Fibroblast of villous mesenchyme (primary cell): ENCODE results near the gene SCARB1. TPM values are rescaled to one million over a fixed set of nuclear protein-coding genes. Genes with fewer than 3 reads are reported as not detected.

Experiments
- DNase-seq: peaks from one replicate; pipeline ENCODE4 v3.0.0-alpha.2; 2010; ENCODE audit warnings: low read depth
- H3K4me3 ChIP-seq: 2 replicates; pipeline ENCODE4 v1.5.1; 2011; ENCODE audit warnings: low read depth, mild to moderate bottlenecking, low read length
- total RNA-seq: library from RNA; depleted of rRNA; stranded (reverse); fragments of >200 nt; gene quantifications from 2 replicates; pipeline ENCODE4 v1.2.3, GENCODE V29; 2012
- TF ChIP-seq, protein P1 (sequence below): IDR thresholded peaks from 2 replicates; pipeline ENCODE4 v1.5.1; 2012; ENCODE audit warnings: low read depth, mild to moderate bottlenecking, low read length; ENCODE audit not compliant: insufficient read depth

The SCARB1 gene
- total RNA-seq, 1 donor = 28.5 TPM

DNA sequence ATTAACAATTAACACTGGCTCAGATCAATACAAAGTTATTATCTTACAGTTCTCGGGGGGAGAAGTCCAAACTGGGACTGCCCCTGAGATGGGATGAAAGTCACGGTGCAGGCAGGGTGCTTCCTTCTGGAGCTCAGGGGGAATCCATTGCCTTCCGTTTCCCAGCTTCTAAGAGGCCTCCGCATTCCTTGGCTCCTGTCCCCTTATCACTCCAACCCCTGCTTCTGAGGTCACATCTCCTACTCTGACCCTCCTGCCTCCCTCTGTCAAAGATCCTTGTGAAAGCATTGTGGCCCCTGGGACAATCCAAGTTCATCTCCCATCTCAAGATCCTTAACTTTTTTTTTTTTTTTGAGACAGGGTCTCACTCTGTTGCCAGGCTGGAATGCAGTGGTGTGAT, 30.8 kb downstream of the SCARB1 start:
- no peak overlapping the region for H3K4me3 ChIP-seq
- TF ChIP-seq, protein P1, sequence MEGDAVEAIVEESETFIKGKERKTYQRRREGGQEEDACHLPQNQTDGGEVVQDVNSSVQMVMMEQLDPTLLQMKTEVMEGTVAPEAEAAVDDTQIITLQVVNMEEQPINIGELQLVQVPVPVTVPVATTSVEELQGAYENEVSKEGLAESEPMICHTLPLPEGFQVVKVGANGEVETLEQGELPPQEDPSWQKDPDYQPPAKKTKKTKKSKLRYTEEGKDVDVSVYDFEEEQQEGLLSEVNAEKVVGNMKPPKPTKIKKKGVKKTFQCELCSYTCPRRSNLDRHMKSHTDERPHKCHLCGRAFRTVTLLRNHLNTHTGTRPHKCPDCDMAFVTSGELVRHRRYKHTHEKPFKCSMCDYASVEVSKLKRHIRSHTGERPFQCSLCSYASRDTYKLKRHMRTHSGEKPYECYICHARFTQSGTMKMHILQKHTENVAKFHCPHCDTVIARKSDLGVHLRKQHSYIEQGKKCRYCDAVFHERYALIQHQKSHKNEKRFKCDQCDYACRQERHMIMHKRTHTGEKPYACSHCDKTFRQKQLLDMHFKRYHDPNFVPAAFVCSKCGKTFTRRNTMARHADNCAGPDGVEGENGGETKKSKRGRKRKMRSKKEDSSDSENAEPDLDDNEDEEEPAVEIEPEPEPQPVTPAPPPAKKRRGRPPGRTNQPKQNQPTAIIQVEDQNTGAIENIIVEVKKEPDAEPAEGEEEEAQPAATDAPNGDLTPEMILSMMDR = no peak
- DNase-seq = no peak

DNA sequence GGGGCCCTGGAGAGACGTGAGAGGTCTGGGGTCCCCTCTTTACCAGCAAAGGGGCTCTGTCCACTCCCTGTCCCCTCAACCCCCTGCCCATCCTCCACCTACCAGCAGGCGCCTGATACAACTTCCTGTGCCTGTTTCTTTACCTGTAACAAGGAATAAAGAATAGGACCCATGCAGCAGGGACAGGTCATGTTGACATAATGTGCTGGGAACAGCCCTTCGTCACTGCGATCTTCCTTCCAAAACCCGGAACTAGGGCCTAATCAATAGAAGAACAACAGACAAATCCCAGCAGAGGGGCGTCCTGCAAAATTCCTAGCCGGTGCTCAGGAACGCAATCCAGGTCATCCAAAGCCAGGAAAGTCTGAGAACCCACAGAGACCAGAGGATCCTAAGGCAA, 32.1 kb downstream of the SCARB1 start:
- TF ChIP-seq, protein P1 = no peak
- no peak for DNase-seq
- no peak overlapping the region for H3K4me3 ChIP-seq

DNA sequence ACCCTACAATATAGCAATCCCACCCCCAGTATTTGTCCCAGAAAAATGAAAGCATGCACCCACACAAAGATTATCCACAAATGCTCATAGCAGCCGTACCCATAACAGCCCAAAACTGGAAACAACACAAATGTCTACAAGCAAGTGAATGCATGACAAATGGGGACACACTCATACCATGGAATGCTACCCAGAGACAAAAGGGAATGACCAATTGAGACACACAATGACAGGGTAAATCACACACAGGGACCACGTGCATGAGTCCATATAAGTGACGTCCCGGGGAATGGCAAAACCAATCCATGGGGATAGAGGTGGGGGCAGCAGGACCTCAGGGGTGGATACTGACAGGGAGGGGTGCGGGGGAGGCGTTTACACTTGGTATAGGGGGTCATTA, 33.4 kb downstream of the SCARB1 start:
- no peak overlapping the region for H3K4me3 ChIP-seq
- TF ChIP-seq, protein P1 = no peak
- no peak for DNase-seq

DNA sequence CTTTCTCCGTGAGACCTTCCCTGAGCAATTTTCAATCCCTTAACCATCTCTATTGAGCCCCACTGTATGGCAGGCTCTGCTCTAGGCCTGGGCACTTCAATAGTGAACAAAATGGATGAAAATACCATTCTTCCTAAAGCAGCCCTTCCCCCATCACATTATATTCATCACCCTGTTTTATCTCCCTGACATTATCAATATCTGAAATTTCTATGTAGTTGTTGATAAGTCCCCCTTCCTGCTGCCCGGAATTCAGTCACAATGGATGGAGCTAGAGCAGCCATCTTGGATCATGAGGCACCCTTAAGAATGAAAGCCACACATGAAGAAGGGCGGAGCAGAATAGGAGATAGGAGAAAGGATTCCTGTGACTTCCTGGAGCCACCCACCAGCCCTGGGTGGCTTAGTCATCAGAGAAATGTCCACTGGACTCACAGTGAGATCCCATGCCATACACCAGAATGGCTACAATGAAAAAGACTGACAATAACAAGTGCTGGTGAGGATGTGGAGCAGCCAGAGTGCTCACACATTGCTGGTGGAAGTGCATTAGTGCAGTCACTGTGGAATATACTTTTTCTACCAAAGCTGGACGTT, 33.9 kb downstream of the SCARB1 start:
- TF ChIP-seq, protein P1 = no peak
- DNase-seq = no peak
- no peak overlapping the region for H3K4me3 ChIP-seq

DNA sequence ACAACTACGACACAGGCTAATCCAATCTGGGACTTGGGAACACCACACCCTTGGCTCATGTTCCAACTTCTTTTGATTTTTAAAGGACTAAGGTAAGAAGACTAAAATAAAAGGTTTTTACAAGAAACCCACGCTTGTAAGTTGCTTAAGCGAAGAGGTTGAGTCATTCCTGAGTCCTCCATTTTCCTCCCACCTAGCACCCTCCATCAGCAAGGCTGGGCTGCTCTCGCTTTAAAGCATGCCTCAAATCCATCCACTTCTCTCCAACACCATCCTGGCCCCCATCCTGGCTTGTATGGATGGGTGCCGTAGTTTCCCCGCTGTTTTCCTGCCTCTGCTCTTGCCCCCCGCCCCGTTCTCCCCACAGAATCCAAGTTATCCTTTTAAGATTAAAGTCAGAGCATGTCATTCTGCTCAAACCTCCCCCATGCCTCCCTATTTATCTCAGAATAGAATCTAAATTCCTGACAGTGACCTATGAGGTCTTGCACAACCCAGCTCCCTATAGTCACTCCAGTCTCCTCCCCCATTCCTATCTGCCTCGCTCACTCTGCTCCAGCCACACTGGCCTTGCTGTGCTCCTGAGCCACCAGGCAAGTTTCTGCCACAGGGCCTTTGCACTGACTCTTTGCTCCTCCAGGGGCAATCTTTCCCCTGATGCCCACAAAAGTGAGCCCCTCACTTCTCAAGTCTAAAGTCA, 34.5 kb downstream of the SCARB1 start:
- TF ChIP-seq, protein P1 = no peak
- H3K4me3 ChIP-seq = no peak overlapping the region
- DNase-seq = peak; percentile 92

DNA sequence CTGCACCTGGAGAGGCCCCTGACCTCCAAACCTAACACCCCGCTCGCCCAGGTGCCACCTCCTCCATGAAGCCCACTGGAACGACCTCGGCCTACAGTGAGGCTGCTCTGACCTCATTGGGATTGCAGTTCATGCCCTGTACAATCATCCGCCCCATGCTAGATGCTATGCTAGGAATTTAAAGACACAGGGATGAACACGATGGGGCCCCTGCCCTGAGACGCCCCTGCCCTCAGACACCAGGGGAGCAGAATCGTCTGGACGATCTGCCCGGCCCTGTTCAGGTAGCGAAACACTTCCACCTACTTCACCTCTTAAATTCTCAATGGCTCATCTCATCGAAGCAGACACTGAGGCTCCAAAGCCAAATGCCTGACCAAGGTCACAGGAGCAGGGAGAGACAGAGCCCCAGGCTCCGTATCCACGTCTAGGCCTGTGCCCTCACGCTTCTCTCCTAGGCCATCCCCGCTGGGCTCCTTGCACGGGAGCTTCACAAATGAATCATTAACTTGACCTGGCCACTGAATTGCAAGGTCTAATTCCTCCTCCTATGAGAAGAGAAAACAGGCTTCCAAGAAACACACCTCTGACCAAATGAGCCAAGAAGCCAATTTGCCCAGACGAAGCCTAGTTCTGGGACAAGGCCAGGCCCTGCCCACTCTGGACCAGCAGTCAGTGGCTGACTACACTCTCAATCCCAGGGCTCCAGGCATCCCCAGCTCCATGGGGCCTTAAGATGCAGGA, 35.2 kb downstream of the SCARB1 start:
- no peak overlapping the region for H3K4me3 ChIP-seq
- DNase-seq = no peak
- TF ChIP-seq, protein P1 = no peak
